DMS114 treated with DMSO at 0.1 percent for 48 hours (cell line): ENCODE measurements around the gene TMEM205.
"Not testable (repeated sequence)": the region's sequence is repeated elsewhere in the genome, so short reads cannot be mapped to it uniquely, and the experiment has no call there.

ENCODE experiments used
- DNase-seq: peaks from one replicate; lab custom pipeline; 2025; ENCODE audit not compliant: unreplicated experiment; lab: John Stamatoyannopoulos, UW

TMEM205 gene

DNA sequence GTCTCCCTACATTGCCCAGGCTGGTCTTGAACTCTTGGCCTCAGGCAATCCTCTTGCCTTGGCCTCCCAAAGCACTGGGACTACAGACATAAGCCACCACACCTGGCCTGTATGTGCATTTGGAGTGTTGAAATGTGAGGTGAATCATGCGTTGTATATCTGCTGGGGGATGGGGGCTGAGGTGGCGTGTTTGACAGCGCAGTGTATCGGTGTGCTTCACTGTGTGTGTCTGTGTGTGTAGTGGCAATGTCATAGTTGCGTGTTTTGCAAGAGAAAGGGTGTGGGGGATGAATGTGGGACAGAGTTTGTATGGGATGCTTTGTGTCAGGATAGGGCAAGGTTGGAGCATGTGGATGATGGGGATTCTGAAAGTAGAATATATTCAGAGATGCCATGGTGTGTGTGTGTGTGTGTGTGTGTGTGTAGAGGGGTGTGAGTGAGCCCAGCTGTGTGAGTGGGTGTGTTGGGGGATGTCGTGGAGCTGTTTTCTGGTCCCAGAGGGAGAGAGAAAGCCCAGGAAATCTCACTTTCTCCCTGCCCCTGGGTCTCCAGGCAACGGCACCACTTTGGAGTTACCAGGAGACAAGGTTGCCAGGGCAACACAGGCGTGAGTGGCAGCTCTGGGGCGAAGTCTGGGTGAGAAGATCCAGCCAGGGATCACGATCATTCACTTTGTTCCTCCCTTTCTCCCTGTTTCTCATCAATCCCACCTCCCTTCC, 27.3 kb upstream of the TMEM205 start:
- DNase-seq: no peak

DNA sequence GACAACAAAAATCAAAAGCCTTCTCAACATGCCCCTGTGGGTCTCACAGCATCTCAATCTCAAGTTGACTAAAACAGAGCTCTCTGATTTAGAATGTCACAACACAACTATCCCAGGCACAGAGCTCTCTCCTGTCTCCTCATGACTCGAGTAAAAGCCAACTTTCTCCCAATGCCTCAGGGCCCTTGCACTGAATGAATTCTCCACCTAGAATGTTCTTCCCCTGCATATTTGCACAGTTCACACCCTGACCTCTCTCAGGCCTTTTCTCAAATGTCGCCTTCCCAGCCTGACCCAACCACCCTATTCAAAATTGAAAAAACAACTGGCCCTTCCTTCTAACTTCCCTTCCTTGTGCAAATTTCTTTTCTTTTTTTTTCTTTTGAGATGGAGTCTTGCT, 24.7 kb upstream of the TMEM205 start:
- no peak for DNase-seq

GRCh38 chr19:11367528-11367927, 21.5 kb upstream of the TMEM205 start:
- DNase-seq: no peak

DNA sequence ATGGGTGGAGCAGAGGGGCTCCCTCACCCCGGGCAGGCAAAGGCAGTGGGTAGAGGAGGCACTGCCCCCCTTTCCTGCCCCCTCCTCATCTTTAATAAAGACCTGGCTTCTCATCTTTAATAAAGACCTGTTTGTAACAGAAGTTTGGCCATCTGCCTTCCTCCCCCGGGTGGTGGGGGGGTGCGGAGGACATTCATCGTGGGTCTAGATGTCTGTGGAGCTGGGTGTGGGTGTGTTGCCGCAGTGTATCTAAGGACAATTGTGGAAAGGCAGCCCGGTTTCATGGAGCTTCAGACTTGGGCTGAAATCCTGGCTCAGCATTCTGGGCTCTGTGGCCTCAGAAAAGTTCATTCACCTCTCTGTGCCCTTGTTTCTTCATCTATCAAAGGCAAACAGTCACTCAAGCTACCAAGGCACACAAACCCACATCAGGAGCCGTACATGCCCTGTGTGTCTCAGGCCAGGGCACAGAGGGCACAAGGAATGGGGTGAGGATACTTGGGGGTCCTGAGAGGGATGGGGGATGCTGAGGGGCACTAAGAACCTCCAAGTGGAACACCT, 19.6 kb upstream of the TMEM205 start:
- no peak for DNase-seq

- DNase-seq: no peak
Observed at GRCh38 chr19:11364935-11365334, 18.9 kb upstream of the TMEM205 start.

GRCh38 chr19:11364296-11364904, 18.3 kb upstream of the TMEM205 start:
- no peak for DNase-seq

DNA sequence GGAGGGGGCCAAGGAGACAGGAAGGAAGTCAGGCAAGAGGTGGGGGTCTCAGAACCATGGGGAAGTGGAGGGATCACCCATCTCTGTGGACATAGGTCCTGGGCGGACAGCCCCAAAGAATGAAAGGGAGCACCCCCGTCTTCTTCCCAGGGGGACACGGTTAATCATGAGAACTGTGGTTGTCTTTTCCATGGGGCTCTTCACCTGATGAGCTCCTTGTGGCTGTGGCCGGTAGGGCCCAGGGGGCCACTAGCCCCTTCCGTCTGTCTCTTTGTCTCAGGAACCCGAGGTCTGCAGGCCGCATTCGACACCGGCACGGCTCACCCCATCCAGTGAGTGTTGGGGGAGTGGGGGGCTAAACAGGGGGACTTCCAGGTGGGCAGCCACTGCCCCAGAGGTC, 17.8 kb upstream of the TMEM205 start:
- DNase-seq: no peak

GRCh38 chr19:11361771-11362731, 16.0 kb upstream of the TMEM205 start:
- DNase-seq: no peak

GRCh38 chr19:11361037-11361770, 15.1 kb upstream of the TMEM205 start:
- DNase-seq: no peak

DNA sequence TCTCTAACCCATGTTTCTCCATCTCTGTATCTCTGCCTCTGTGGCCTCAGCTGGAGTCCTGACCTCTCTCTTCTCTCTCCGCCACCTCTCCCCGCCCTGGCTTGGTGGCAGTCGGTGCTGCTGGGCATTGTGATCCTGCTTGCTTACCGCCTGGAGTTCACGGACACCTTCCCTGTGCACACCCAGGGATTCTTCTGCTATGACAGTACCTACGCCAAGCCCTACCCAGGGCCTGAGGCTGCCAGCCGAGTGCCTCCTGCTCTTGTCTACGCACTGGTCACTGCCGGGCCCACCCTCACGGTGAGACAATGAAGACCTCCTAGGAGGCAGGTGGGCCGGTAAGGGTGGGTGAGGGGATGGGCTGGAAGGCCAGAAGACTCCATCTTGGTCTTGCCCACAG, 13.4 kb upstream of the TMEM205 start:
- DNase-seq: no peak

- no peak for DNase-seq
Observed at GRCh38 chr19:11356676-11357550, 10.8 kb upstream of the TMEM205 start.

DNA sequence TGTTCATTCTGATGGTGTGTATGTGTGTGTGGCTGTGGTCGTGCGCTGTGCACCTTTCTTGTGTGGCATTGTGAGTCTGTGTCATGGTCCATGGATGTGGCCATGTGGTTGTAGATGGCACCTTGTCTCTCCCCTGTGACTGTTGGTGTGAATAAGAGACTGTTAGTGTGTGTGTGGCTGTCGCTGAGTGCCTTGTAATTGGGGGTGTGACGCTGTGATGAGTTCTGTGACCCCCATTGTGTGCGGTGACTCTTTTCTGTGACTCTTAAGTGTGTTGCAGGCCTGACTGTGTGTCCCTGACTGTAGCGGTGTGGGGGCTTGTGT, 10.0 kb upstream of the TMEM205 start:
- DNase-seq: no peak

DNA sequence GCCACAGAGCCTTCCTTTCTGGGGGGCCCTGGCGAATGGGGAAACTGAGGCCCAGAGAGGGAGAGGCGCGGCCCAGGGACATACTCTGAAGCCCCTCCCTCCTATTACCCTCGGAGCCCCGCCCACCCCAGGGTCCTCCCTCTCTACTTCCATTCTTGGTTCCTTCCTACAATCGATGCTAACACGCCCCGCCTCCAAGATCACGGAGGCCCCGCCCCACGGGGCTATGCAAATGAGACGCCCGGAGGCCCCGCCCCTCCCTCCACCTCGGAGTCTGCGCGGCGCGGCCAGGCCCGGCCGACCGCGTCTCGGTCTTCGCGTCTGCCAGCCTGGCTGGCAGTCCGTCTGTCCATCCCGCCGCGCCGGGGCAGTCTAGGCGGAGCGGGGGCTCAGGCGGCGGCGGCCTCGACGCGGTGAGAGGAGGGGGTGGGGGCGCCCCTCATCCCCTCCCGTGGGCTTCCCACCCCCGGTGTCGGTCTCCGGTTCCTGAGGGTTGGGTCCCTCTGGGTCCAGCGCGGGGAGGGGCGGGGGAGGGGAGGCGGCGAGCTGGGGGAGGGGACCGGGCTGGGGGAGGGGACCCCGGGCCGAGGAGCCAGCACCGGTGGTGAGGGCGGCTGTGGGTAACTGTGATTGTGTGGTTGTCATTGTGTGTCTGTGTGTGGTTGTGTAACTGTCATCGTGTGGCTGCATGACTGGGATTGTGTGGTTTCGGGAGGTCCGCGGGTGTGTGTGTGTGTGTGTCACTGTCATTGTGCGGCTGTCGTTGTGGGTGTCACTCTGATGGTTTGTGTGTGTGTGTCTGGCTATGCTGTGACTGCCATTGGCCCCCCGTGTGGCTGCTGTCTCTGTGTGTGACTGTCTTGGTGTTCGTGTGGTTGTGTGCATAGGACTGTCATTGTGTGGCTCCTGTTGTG, 9.3 kb upstream of the TMEM205 start, which contains the start of gene PLPPR2:
Gene PLPPR2 (plus strand): TSS at position 273 of the 914 bp plus-strand sequence. CDS start 2,242 bp downstream, outside the sequence.
- DNase-seq: peak; percentile 66

DNA sequence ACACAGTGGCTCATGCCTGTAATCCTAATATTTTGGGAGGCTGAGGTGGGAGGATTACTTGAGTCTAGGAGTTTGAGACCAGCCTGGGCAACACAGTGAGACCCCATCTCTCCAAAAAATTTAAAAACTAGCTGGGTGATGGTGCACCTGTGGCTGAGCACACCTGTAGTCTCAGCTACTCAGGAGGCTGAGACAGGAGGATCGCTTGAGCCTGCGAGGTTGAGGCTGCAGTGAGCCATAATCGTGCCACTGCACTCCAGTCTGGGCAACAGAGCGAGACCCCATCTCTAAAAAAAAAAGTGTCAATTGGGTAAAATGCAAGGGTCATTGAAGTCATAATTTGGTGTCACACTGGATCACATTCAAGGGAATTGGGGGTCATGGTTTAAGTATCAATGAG, 8.0 kb upstream of the TMEM205 start:
- DNase-seq: not testable (repeated sequence)

GRCh38 chr19:11349171-11349570, 3.1 kb upstream of the TMEM205 start:
- DNase-seq: no peak

GRCh38 chr19:11347546-11348039, 1.5 kb upstream of the TMEM205 start:
- DNase-seq: no peak

- DNase-seq: no peak
Observed at GRCh38 chr19:11345122-11345803, 805 bp downstream of the TMEM205 start.

DNA sequence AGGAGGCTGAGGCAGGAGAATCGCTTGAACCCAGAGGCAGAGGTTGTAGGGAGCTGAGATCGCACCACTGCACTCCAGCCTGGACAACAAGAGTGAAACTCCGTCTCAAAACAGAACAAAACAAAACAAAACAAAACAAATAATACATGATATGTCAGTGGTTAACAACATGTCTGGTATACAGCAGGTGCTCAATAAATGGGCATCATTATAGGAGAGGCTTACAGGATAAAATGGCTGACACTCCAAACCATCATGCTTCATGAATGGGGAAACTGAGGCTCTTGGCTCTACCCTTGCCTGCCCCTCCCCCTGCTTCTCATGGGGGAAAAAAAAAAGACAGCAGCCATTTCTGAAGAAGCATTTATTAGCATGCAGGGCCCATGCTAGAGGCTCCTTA, 3.6 kb downstream of the TMEM205 start:
- DNase-seq: no peak
